Mesenchymal stem cell (in vitro differentiated cells and primary cell): ENCODE results near the gene NRXN3.

Experiments used
- DNase-seq: peaks from one replicate; pipeline ENCODE4 v3.0.0-alpha.2; 2013
- H2AFZ ChIP-seq: one replicate; pipeline ENCODE4 v1.6.1; 2013; ENCODE audit warnings: low read depth, mild to moderate bottlenecking, control low read depth, inconsistent platforms, low read length, moderate library complexity
- H2AK5ac ChIP-seq: 2 replicates; pipeline ENCODE4 v1.6.1; 2013; ENCODE audit warnings: low read length, moderate library complexity, mild to moderate bottlenecking, inconsistent platforms; ENCODE audit not compliant: severe bottlenecking
- H2BK120ac ChIP-seq: one replicate; pipeline ENCODE4 v1.6.1; 2013; ENCODE audit warnings: low read depth, mild to moderate bottlenecking, inconsistent platforms, low read length, moderate library complexity
- H2BK12ac ChIP-seq, 2 experiments: one replicate each; pipeline ENCODE4 v1.6.1; 2013; ENCODE audit warnings: inconsistent platforms in 2 of 2, low read length in 2 of 2, mild to moderate bottlenecking in 2 of 2, moderate library complexity in 2 of 2, control low read depth in 1 of 2
- H2BK15ac ChIP-seq: one replicate; pipeline ENCODE4 v1.6.1; 2013; ENCODE audit warnings: mild to moderate bottlenecking, low read depth, inconsistent platforms; ENCODE audit not compliant: poor library complexity, severe bottlenecking
- H2BK5ac ChIP-seq: 2 replicates; pipeline ENCODE4 v1.6.1; 2013; ENCODE audit warnings: low read depth, mild to moderate bottlenecking, low read length, control low read depth, inconsistent platforms; ENCODE audit not compliant: poor library complexity, severe bottlenecking
- H3K14ac ChIP-seq, 2 experiments: one replicate each; pipeline ENCODE4 v1.6.1; 2013; ENCODE audit warnings: inconsistent platforms in 2 of 2, low read length in 2 of 2, control low read depth in 1 of 2, mild to moderate bottlenecking in 1 of 2, moderate library complexity in 1 of 2
- H3K18ac ChIP-seq, 2 experiments: one replicate each; pipeline ENCODE4 v1.6.1; 2013; ENCODE audit warnings: inconsistent platforms in 2 of 2, low read length in 2 of 2, control low read depth in 1 of 2, low read depth in 1 of 2, mild to moderate bottlenecking in 1 of 2
- H3K23ac ChIP-seq, 2 experiments: one replicate each; pipeline ENCODE4 v1.6.1; 2013; ENCODE audit warnings: inconsistent platforms in 2 of 2, low read length in 2 of 2, mild to moderate bottlenecking in 2 of 2, moderate library complexity in 2 of 2, control low read depth in 1 of 2
- H3K27ac ChIP-seq: 2 replicates; pipeline ENCODE4 v1.5.1; 2013; ENCODE audit warnings: mild to moderate bottlenecking, moderate library complexity, low read length, control low read depth, inconsistent platforms; ENCODE audit not compliant: poor library complexity, severe bottlenecking
- H3K27me3 ChIP-seq, 2 experiments: 2 replicates each; pipeline versions ENCODE4 v1.6.1 to v1.7.0; 2013; ENCODE audit warnings: low read length in 2 of 2, mild to moderate bottlenecking in 2 of 2, moderate library complexity in 2 of 2, control low read depth in 1 of 2, inconsistent platforms in 1 of 2; ENCODE audit not compliant: control insufficient read depth in 1 of 2, insufficient read depth in 1 of 2
- H3K36me3 ChIP-seq, 2 experiments: 2 replicates each; pipeline versions ENCODE4 v1.6.1 to v1.7.0; 2013; ENCODE audit warnings: low read length in 2 of 2, control low read depth in 1 of 2, inconsistent platforms in 1 of 2, low read depth in 1 of 2, mild to moderate bottlenecking in 1 of 2; ENCODE audit not compliant: insufficient read depth in 2 of 2, control insufficient read depth in 1 of 2
- H3K4ac ChIP-seq, 2 experiments: one replicate each; pipeline ENCODE4 v1.6.1; 2013; ENCODE audit warnings: inconsistent platforms in 2 of 2, low read length in 2 of 2, mild to moderate bottlenecking in 2 of 2, moderate library complexity in 2 of 2, control low read depth in 1 of 2, low read depth in 1 of 2
- H3K4me1 ChIP-seq: 2 replicates; pipeline ENCODE4 v1.6.1; 2013; ENCODE audit warnings: low read depth, low read length, control low read depth; ENCODE audit not compliant: control insufficient read depth, insufficient read depth
- H3K4me2 ChIP-seq: 2 replicates; pipeline ENCODE4 v1.6.1; 2013; ENCODE audit warnings: low read length, mild to moderate bottlenecking, inconsistent platforms; ENCODE audit not compliant: poor library complexity, severe bottlenecking
- H3K4me3 ChIP-seq, 2 experiments: 2 replicates each; pipeline versions ENCODE4 v1.5.1 to v1.7.0; 2013; ENCODE audit warnings: low read length in 2 of 2, mild to moderate bottlenecking in 2 of 2, control low read depth in 1 of 2, low read depth in 1 of 2; ENCODE audit not compliant: insufficient read depth in 1 of 2
- H3K79me1 ChIP-seq: replicated peaks from 2 replicates; pipeline ENCODE4 v1.6.1; 2013; ENCODE audit warnings: mild to moderate bottlenecking, control low read depth, low read length, inconsistent platforms; ENCODE audit not compliant: poor library complexity, severe bottlenecking
- H3K9ac ChIP-seq: 2 replicates; pipeline ENCODE4 v1.7.0; 2013; ENCODE audit warnings: mild to moderate bottlenecking, low read length, moderate library complexity
- H3K9me3 ChIP-seq: 2 replicates; pipeline ENCODE4 v1.7.0; 2013; ENCODE audit warnings: mild to moderate bottlenecking, low read length; ENCODE audit not compliant: control insufficient read depth
- H4K8ac ChIP-seq: one replicate; pipeline ENCODE4 v1.6.1; 2013; ENCODE audit warnings: inconsistent platforms, mild to moderate bottlenecking, low read length, moderate library complexity
- H4K91ac ChIP-seq: one replicate; pipeline ENCODE4 v1.6.1; 2013; ENCODE audit warnings: mild to moderate bottlenecking, low read length, inconsistent platforms
- WGBS: methylation state at CpG from one replicate; pipeline ENCODE4 v1.1.7; 2013; ENCODE audit warnings: mixed read lengths; 5-methylcytosine and 5-hydroxymethylcytosine counted together

The NRXN3 gene

GRCh38 chr14:79424462-79424861 is 1254.3 kb downstream of the NRXN3 start:
- Histone ChIP-seq H3K9ac (no peak overlapping the region), H3K79me1 (no peaks in the 10 kb centered on the region), H4K8ac (no peak overlapping the region), H3K4me3 (no peak overlapping the region), H3K27me3 (no peaks in the 10 kb centered on the region), H2AK5ac (no peak overlapping the region), H3K9me3 (no peaks in the 10 kb centered on the region), H3K23ac (no peak overlapping the region), H3K4me2 (no peak overlapping the region), H3K36me3 (no peaks in the 10 kb centered on the region), H3K27ac (no peak overlapping the region), H3K4me1 (no peaks in the 10 kb centered on the region), H3K18ac (no peak overlapping the region), H3K14ac (no peak overlapping the region), H2BK12ac (no peak overlapping the region), H2BK15ac (no peak overlapping the region), H2BK5ac (no peak overlapping the region), H2BK120ac (no peak overlapping the region), H4K91ac (no peak overlapping the region), H3K4ac (no peak overlapping the region), H2AFZ (no peak overlapping the region)
- no peak for DNase-seq
- WGBS = no CpG with 5 or more reads among the region's 1 CpG

GRCh38 chr14:79426103-79426755 is 1256.1 kb downstream of the NRXN3 start:
- no peak overlapping the region for H4K8ac ChIP-seq
- no peaks in the 10 kb centered on the region for H3K4me1 ChIP-seq
- no peak overlapping the region for H3K14ac ChIP-seq
- H2AK5ac ChIP-seq = no peak overlapping the region
- H2AFZ ChIP-seq = no peak overlapping the region
- no peak overlapping the region for H3K9ac ChIP-seq
- H2BK5ac ChIP-seq = no peak overlapping the region
- H3K4ac ChIP-seq = no peak overlapping the region
- H3K4me3 ChIP-seq = no peak overlapping the region
- H4K91ac ChIP-seq = no peak overlapping the region
- H2BK15ac ChIP-seq = no peak overlapping the region
- WGBS = 87% methylated on average over 4 of the region's 4 CpGs
- H2BK120ac ChIP-seq = no peak overlapping the region
- H3K27ac ChIP-seq = no peak overlapping the region
- DNase-seq = no peak
- no peaks in the 10 kb centered on the region for H3K9me3 ChIP-seq
- no peak overlapping the region for H3K4me2 ChIP-seq
- no peaks in the 10 kb centered on the region for H3K27me3 ChIP-seq
- no peak overlapping the region for H3K18ac ChIP-seq
- H2BK12ac ChIP-seq = no peak overlapping the region
- H3K36me3 ChIP-seq = no peaks in the 10 kb centered on the region
- no peak overlapping the region for H3K23ac ChIP-seq
- no peaks in the 10 kb centered on the region for H3K79me1 ChIP-seq

- H3K79me1 ChIP-seq = no peaks in the 10 kb centered on the region
- no peak overlapping the region for H4K8ac ChIP-seq
- H4K91ac ChIP-seq = no peak overlapping the region
- no peak overlapping the region for H3K27ac ChIP-seq
- H3K4me1 ChIP-seq = no peaks in the 10 kb centered on the region
- no peak overlapping the region for H2AK5ac ChIP-seq
- no peak overlapping the region for H2BK15ac ChIP-seq
- no peaks in the 10 kb centered on the region for H3K9me3 ChIP-seq
- no peak overlapping the region for H2BK120ac ChIP-seq
- no peak overlapping the region for H3K9ac ChIP-seq
- H3K4me2 ChIP-seq = no peak overlapping the region
- no peaks in the 10 kb centered on the region for H3K27me3 ChIP-seq
- no peak overlapping the region for H3K4ac ChIP-seq
- no peak overlapping the region for H2AFZ ChIP-seq
- 83% methylated on average over 2 of the region's 3 CpGs for WGBS
- no peak overlapping the region for H3K4me3 ChIP-seq
- no peak overlapping the region for H3K23ac ChIP-seq
- H2BK5ac ChIP-seq = no peak overlapping the region
- H2BK12ac ChIP-seq = no peak overlapping the region
- no peaks in the 10 kb centered on the region for H3K36me3 ChIP-seq
- H3K18ac ChIP-seq = no peak overlapping the region
- H3K14ac ChIP-seq = no peak overlapping the region
- DNase-seq = no peak
These were observed 1262.5 kb downstream of the NRXN3 start for GRCh38 chr14:79432640-79433039.

GRCh38 chr14:79436335-79436734 is 1266.2 kb downstream of the NRXN3 start:
- Histone ChIP-seq H2BK120ac (no peak overlapping the region), H3K14ac (no peak overlapping the region), H2AK5ac (no peak overlapping the region), H2AFZ (no peak overlapping the region), H2BK15ac (no peak overlapping the region), H3K36me3 (no peaks in the 10 kb centered on the region), H4K8ac (no peak overlapping the region), H3K79me1 (no peaks in the 10 kb centered on the region), H3K27ac (no peak overlapping the region), H2BK12ac (no peak overlapping the region), H3K4ac (no peak overlapping the region), H3K18ac (no peak overlapping the region), H3K9ac (no peak overlapping the region), H4K91ac (no peak overlapping the region), H3K4me2 (no peak overlapping the region), H3K27me3 (peaks cover 0 to 2% of the 10 kb centered on the region in 2 experiments), H3K4me1 (no peaks in the 10 kb centered on the region), H3K23ac (no peak overlapping the region), H3K4me3 (no peak overlapping the region), H3K9me3 (no peaks in the 10 kb centered on the region), H2BK5ac (no peak overlapping the region)
- no peak for DNase-seq
- WGBS = no CpG with 5 or more reads among the region's 1 CpG
